K562 (cell line): ENCODE measurements around the gene MIDN. TPM values are rescaled to one million over a fixed set of nuclear protein-coding genes. Genes with fewer than 3 reads are reported as not detected.

ENCODE experiments used
- ATAC-seq: fragments of 200-7000 bp; cut with Tn5 transposase; 3 replicates; pipeline ENCODE4 v1.9.1; 2020; ENCODE audit warnings: moderate library complexity
- BruUV-seq: library from RNA; stranded (reverse); fragments of 400-500 nt; replicated peaks from 2 replicates; lab custom pipeline; 2021; lab: Mats Ljungman, UMichigan
- CTCF ChIA-PET: fragments of 300-600 bp; formaldehyde crosslinking; extraction: SDS; loops from one replicate; lab custom pipeline; 2021; ENCODE audit warnings: low intra/inter-chr PET ratio; lab: Yijun Ruan, JAX
- POLR2A ChIA-PET: fragments of 300-600, 350-650 bp; sonication (Branson Sonifier 250); formaldehyde crosslinking; extraction: SDS; loops from one replicate; lab custom pipeline; 2021; ENCODE audit warnings: antibody characterized with exemption, inconsistent platforms; lab: Yijun Ruan, JAX
- DNase-seq, 4 experiments: peaks; one replicate each; pipeline versions ENCODE4 v3.0.0 to v3.0.0-alpha.2; 2011 to 2018; ENCODE audit warnings: low spot score in 3 of 4, mixed read lengths in 3 of 4; ENCODE audit errors: extremely low read depth in 1 of 4
- FAIRE-seq: peaks from 2 replicates; lab custom pipeline; 2011; peaks lifted over from hg19 to GRCh38; lab: Jason Lieb, UNC
- H2AFZ ChIP-seq: 2 replicates; pipeline ENCODE4 v1.6.0; 2011; ENCODE audit warnings: low read depth, low read length, control low read depth, inconsistent platforms
- H3K27ac ChIP-seq: fragments of 200-600 bp; 3 replicates; pipeline ENCODE4 v1.8.0; 2011; ENCODE audit warnings: low read depth, mild to moderate bottlenecking, control low read depth, inconsistent platforms, low read length, moderate library complexity, mixed read lengths; ENCODE audit errors: extremely low read depth
- H3K27me3 ChIP-seq, 2 experiments: fragments of 300-600 bp in 1 of 2; 2 replicates in 1 of 2; 3 replicates in 1 of 2; pipeline versions ENCODE4 v1.6.0 to v1.8.0; 2011; ENCODE audit warnings: inconsistent platforms in 2 of 2, low read length in 2 of 2, mild to moderate bottlenecking in 1 of 2, mixed read lengths in 1 of 2, moderate library complexity in 1 of 2; ENCODE audit not compliant: control insufficient read depth in 2 of 2, insufficient read depth in 2 of 2
- H3K36me3 ChIP-seq: fragments of 300-600 bp; 3 replicates; pipeline ENCODE4 v1.8.0; 2011; ENCODE audit warnings: mild to moderate bottlenecking, low read length, inconsistent platforms; ENCODE audit not compliant: control insufficient read depth, insufficient read depth
- H3K4me1 ChIP-seq, 2 experiments: fragments of 200-600 bp in 1 of 2; replicated peaks in 1 of 2; 2 replicates in 1 of 2; 3 replicates in 1 of 2; pipeline versions ENCODE4 v1.5.1 to v1.8.0; 2011; ENCODE audit warnings: inconsistent platforms in 2 of 2, low read length in 2 of 2, mild to moderate bottlenecking in 1 of 2, mixed read lengths in 1 of 2, moderate library complexity in 1 of 2; ENCODE audit not compliant: control insufficient read depth in 2 of 2, insufficient read depth in 2 of 2
- H3K4me2 ChIP-seq: 2 replicates; pipeline ENCODE4 v1.6.1; 2011; ENCODE audit warnings: low read length, control low read depth, inconsistent platforms, mixed read lengths; ENCODE audit not compliant: insufficient read depth
- H3K4me3 ChIP-seq: fragments of 200-600 bp; sonication (generic), shearing (Covaris generic); 2 replicates; pipeline ENCODE4 v1.5.1; 2016; ENCODE audit warnings: control low read depth, inconsistent platforms
- H3K79me2 ChIP-seq: fragments of 200-600 bp; 3 replicates; pipeline ENCODE4 v1.8.0; 2011; ENCODE audit warnings: low read length, inconsistent platforms; ENCODE audit not compliant: control insufficient read depth, insufficient read depth
- H3K9ac ChIP-seq, 2 experiments: 2 replicates each; pipeline versions ENCODE4 v1.6.0 to v1.6.1; 2011; ENCODE audit warnings: low read depth in 2 of 2, low read length in 2 of 2, control low read depth in 1 of 2, inconsistent platforms in 1 of 2, mild to moderate bottlenecking in 1 of 2, mixed read lengths in 1 of 2; ENCODE audit not compliant: insufficient read depth in 1 of 2
- H3K9me1 ChIP-seq: one replicate; pipeline ENCODE4 v1.6.0; 2011; ENCODE audit warnings: inconsistent platforms, mild to moderate bottlenecking, low read length, moderate library complexity; ENCODE audit not compliant: control insufficient read depth, insufficient read depth
- H3K9me3 ChIP-seq: replicated peaks from 2 replicates; pipeline ENCODE4 v1.5.1; 2011; ENCODE audit warnings: low read depth, low read length, inconsistent platforms; ENCODE audit not compliant: control insufficient read depth, insufficient read depth
- H4K20me1 ChIP-seq: replicated peaks from 2 replicates; pipeline ENCODE4 v1.6.1; 2011; ENCODE audit warnings: low read length, inconsistent platforms, mixed read lengths; ENCODE audit not compliant: control insufficient read depth, insufficient read depth
- POLR2G ChIP-seq: fragments of 200-400 bp; formaldehyde crosslinking; IDR thresholded peaks from 2 replicates; pipeline ENCODE4 v1.6.1; 2017; ENCODE audit warnings: low read depth, mild to moderate bottlenecking, antibody characterized with exemption, low read length, moderate library complexity
- RBFOX2 ChIP-seq: fragments of 200-400 bp; formaldehyde crosslinking; IDR thresholded peaks from 2 replicates; pipeline ENCODE4 v1.6.1; 2017; ENCODE audit warnings: low read depth, mild to moderate bottlenecking, low read length, moderate library complexity
- ZNF707 ChIP-seq: fragments of 250-450 bp; sonication (Bioruptor Pico); conservative IDR thresholded peaks from 2 replicates; pipeline ENCODE4 v1.8.0; 2022; ENCODE audit warnings: inconsistent platforms, mild to moderate bottlenecking, moderate library complexity
- WGBS: fragments of 100-300 bp; shearing (Covaris generic); methylation state at CpG from one replicate; pipeline ENCODE4 v1.1.6; 2016; ENCODE audit warnings: low coverage, mixed read lengths; ENCODE audit not compliant: insufficient coverage; ENCODE audit errors: missing lambda C conversion rate; 5-methylcytosine and 5-hydroxymethylcytosine counted together
- in situ Hi-C: fragments of 300-500 bp; cut with MboI; formaldehyde crosslinking; loops from 4 replicates; pipeline ENCODE4 v1.15.0; 2018; ENCODE audit warnings: inconsistent platforms, mixed read lengths
- intact Hi-C: fragments of 100-400 bp; cut with micrococcal nuclease; formaldehyde crosslinking; loops from 2 replicates; pipeline ENCODE4 v1.14.2; 2022
- polyA plus RNA-seq, 8 experiments: library from polyadenylated mRNA; depleted of rRNA in 4 of 8; stranded (reverse) in 5 of 8; unstranded in 3 of 8; fragments of >200 nt; fragmentation: Nextera tagmentation in 2 of 8; fragmentation: Illumina TruSeq in 1 of 8; extraction: Ambion mirVana in 2 of 8; extraction: Trizol in 1 of 8; gene quantifications; 2 replicates each; pipeline versions ENCODE4 v1.2.1 to v1.2.3, GENCODE V29; 2011 to 2014; ENCODE audit warnings: inconsistent platforms in 1 of 8, missing spikeins in 1 of 8
- total RNA-seq, 7 experiments: library from RNA; depleted of rRNA in 6 of 7; stranded (reverse); fragments of >200 nt in 6 of 7; fragmentation: Illumina TruSeq in 2 of 7; extraction: Trizol in 2 of 7; gene quantifications; 2 replicates each; pipeline versions ENCODE4 v1.2.1 to v1.2.3, GENCODE V29; 2011 to 2021; ENCODE audit warnings: low replicate concordance in 1 of 7

Gene MIDN
- total and polyA plus RNA-seq, 9 of the 15 experiments (the other 6 are each of a cell fraction or from before 2014, with no cell fraction given) = 0.17 to 120 (median 10.1) TPM

GRCh38 chr19:1233115-1233667 lies 15.2 kb upstream of the MIDN start:
- ChIA-PET POLR2A (interaction anchor here (0.7 to 1.5 kb wide), 2 partner anchors 16 to 36 kb away, joined by 3 to 7 read pairs; partner anchors contain the start of gene CIRBP), CTCF (no interaction called here)
- BruUV-seq = no TSS peak
- peak; percentile 24; the same call in 1 of the 2 replicates for TF ChIP-seq RBFOX2
- TF ChIP-seq ZNF707 (CRISPR knock-in tag) = no peak
- TF ChIP-seq POLR2G = peak; percentile 36; the same call in 1 of the 2 replicates
- Histone ChIP-seq H3K4me1 (peaks cover 3 to 80% of the 10 kb centered on the region in 2 experiments; a peak in 4 of 5 replicates), H3K9me3 (no peaks in the 10 kb centered on the region), H3K9me1 (no peaks in the 10 kb centered on the region), H3K27ac (no peak overlapping the region), H4K20me1 (no peaks in the 10 kb centered on the region), H2AFZ (no peak overlapping the region), H3K79me2 (peaks cover 7% of the 10 kb centered on the region; the same call in 1 of the 3 replicates), H3K9ac (peak overlapping the region in 1 of 2 experiments; percentile 45; a peak in 2 of 4 replicates), H3K4me3 (no peak overlapping the region), H3K4me2 (no peak overlapping the region), H3K27me3 (no peaks in the 10 kb centered on the region), H3K36me3 (peaks cover 41% of the 10 kb centered on the region; the same call in 1 of the 3 replicates)
- ATAC-seq (no peak), FAIRE-seq (no peak), DNase-seq (no peak)
- in situ Hi-C loops (loop anchor here (25.0 kb wide), 1 partner anchor 471 kb away; the partner anchor contains the start of gene MISP), intact Hi-C loops (no loop called here)
- WGBS = 97% methylated on average over 21 of the region's 24 CpGs
